HCT116 (cell line): Measurements from ENCODE around the gene VSIG10. TPM values are rescaled to one million over a fixed set of nuclear protein-coding genes. Genes with fewer than 3 reads are reported as not detected.

Experiments used
- ATAC-seq: fragments of 200-7000 bp; cut with Tn5 transposase; 2 replicates; pipeline ENCODE4 v1.9.1; 2020; ENCODE audit warnings: mild to moderate bottlenecking, moderate library complexity
- BruUV-seq: library from RNA; stranded (reverse); fragments of 400-500 nt; replicated peaks from 2 replicates; lab custom pipeline; 2021; lab: Mats Ljungman, UMichigan
- CTCF ChIA-PET: fragments of 300-600 bp; sonication (Branson Sonifier 250); formaldehyde crosslinking; loops from one replicate; lab custom pipeline; 2021; ENCODE audit warnings: antibody characterized with exemption; lab: Charles Lee
- POLR2A ChIA-PET: fragments of 300-600, 350-600 bp; sonication (Branson Sonifier 250); formaldehyde crosslinking; loops from one replicate; lab custom pipeline; 2021; ENCODE audit warnings: antibody characterized with exemption; lab: Charles Lee
- RAD21 ChIA-PET, 2 experiments: fragments of 300-600 bp; sonication (Branson Sonifier 250); formaldehyde crosslinking; loops; one replicate each; lab custom pipeline; 2023; ENCODE audit warnings: low total read pairs in 2 of 2; ENCODE audit not compliant: uncharacterized antibody in 2 of 2, unreplicated experiment in 2 of 2, low non-redundant PET in 1 of 2; lab: Charles Lee
- DNase-seq: peaks from one replicate; pipeline ENCODE4 v3.0.0-alpha.2; 2010; ENCODE audit warnings: low read depth, low spot score
- H2AFZ ChIP-seq: fragments of 200-600 bp; shearing (Covaris generic), sonication (generic); 2 replicates; pipeline ENCODE4 v1.6.1; 2017; ENCODE audit warnings: low read depth, mixed run types, mixed read lengths, antibody characterized with exemption, low read length; ENCODE audit not compliant: poor library complexity, severe bottlenecking
- H3K27ac ChIP-seq: 2 replicates; pipeline ENCODE4 v1.5.1; 2012; ENCODE audit warnings: low read depth, low read length
- H3K27me3 ChIP-seq: fragments of 200-600 bp; sonication (generic); 2 replicates; pipeline ENCODE4 v1.6.1; 2016; ENCODE audit warnings: mixed run types, low read length, mixed read lengths; ENCODE audit not compliant: insufficient read depth
- H3K36me3 ChIP-seq, 2 experiments: fragments of 200-500 bp in 1 of 2; fragments of 200-600 bp in 1 of 2; sonication (Bioruptor generic) in 1 of 2; sonication (generic) in 1 of 2; 2 replicates each; pipeline versions ENCODE4 v1.5.1 to v1.6.1; 2014 to 2016; ENCODE audit warnings: low read length in 2 of 2, inconsistent platforms in 1 of 2, mixed read lengths in 1 of 2, mixed run types in 1 of 2; ENCODE audit not compliant: insufficient read depth in 2 of 2, control insufficient read depth in 1 of 2
- H3K4me1 ChIP-seq, 2 experiments: fragments of 200-600 bp in 1 of 2; sonication (generic) in 1 of 2; 2 replicates each; pipeline versions ENCODE4 v1.5.1 to v1.6.1; 2012 to 2017; ENCODE audit warnings: low read length in 2 of 2, inconsistent platforms in 1 of 2, mild to moderate bottlenecking in 1 of 2, mixed read lengths in 1 of 2, mixed run types in 1 of 2, moderate library complexity in 1 of 2; ENCODE audit not compliant: insufficient read depth in 2 of 2, control insufficient read depth in 1 of 2
- H3K4me2 ChIP-seq: fragments of 200-600 bp; sonication (generic); 2 replicates; pipeline ENCODE4 v1.6.1; 2017; ENCODE audit warnings: mixed run types, low read length, mixed read lengths
- H3K4me3 ChIP-seq, 2 experiments: fragments of 200-600 bp in 1 of 2; sonication (generic) in 1 of 2; replicated peaks in 1 of 2; 2 replicates each; pipeline ENCODE4 v1.5.1; 2011 to 2016; ENCODE audit warnings: low read length in 2 of 2, control low read depth in 1 of 2, low read depth in 1 of 2, mild to moderate bottlenecking in 1 of 2, mixed read lengths in 1 of 2, mixed run types in 1 of 2
- H3K79me2 ChIP-seq: fragments of 200-600 bp; sonication (generic); 2 replicates; pipeline ENCODE4 v1.6.1; 2017; ENCODE audit warnings: mild to moderate bottlenecking, mixed run types, low read length, moderate library complexity, mixed read lengths; ENCODE audit not compliant: insufficient read depth
- H3K9ac ChIP-seq: fragments of 200-600 bp; sonication (generic); 2 replicates; pipeline ENCODE4 v1.6.1; 2016; ENCODE audit warnings: low read length, mixed read lengths
- H3K9me2 ChIP-seq: fragments of 200-600 bp; sonication (generic), shearing (Covaris generic); 2 replicates; pipeline ENCODE4 v1.6.1; 2017; ENCODE audit warnings: mixed run types, mild to moderate bottlenecking, moderate library complexity; ENCODE audit not compliant: insufficient read depth
- H3K9me3 ChIP-seq, 2 experiments: fragments of 200-500 bp in 1 of 2; fragments of 200-600 bp in 1 of 2; sonication (Bioruptor generic) in 1 of 2; sonication (generic) in 1 of 2; 2 replicates each; pipeline ENCODE4 v1.6.1; 2014 to 2017; ENCODE audit warnings: low read length in 2 of 2, mixed read lengths in 2 of 2, inconsistent platforms in 1 of 2, low read depth in 1 of 2, mild to moderate bottlenecking in 1 of 2, mixed run types in 1 of 2, moderate library complexity in 1 of 2; ENCODE audit not compliant: control insufficient read depth in 1 of 2, insufficient read depth in 1 of 2
- H4K20me1 ChIP-seq: fragments of 200-600 bp; sonication (generic), shearing (Covaris generic); 2 replicates; pipeline ENCODE4 v1.6.1; 2017; ENCODE audit warnings: mixed run types, mild to moderate bottlenecking, moderate library complexity; ENCODE audit not compliant: insufficient read depth
- CBX3 ChIP-seq: IDR thresholded peaks from 2 replicates; pipeline ENCODE4 v1.6.1; 2012; ENCODE audit warnings: low read depth
- EGR1 ChIP-seq: IDR thresholded peaks from 2 replicates; pipeline ENCODE4 v1.6.1; 2012; ENCODE audit warnings: low read depth
- EZH2 ChIP-seq: fragments of 200-600 bp; sonication (generic); IDR thresholded peaks from 2 replicates; pipeline ENCODE4 v1.6.1; 2017; ENCODE audit warnings: antibody characterized with exemption, mixed run types
- POLR2A ChIP-seq: IDR thresholded peaks from 2 replicates; pipeline ENCODE4 v1.7.0; 2011; ENCODE audit warnings: borderline replicate concordance; ENCODE audit not compliant: insufficient read depth, insufficient read length; ENCODE audit errors: extremely low read depth
- ZNF274 ChIP-seq: fragments of 200-500 bp; sonication (Bioruptor generic); IDR thresholded peaks from 2 replicates; pipeline ENCODE4 v1.6.1; 2014; ENCODE audit warnings: mild to moderate bottlenecking, low read depth, low read length, inconsistent platforms
- intact Hi-C: fragments of 100-400 bp; cut with micrococcal nuclease; formaldehyde crosslinking; loops from 2 replicates; pipeline ENCODE4 v1.10.0; 2022
- total RNA-seq: library from RNA; stranded (reverse); gene quantifications from one replicate; pipeline ENCODE4 v1.2.1, GENCODE V29; 2021; ENCODE audit not compliant: unreplicated experiment

Gene VSIG10
- total RNA-seq, 1 experiment from 2014 or later, result 42.6 TPM

DNA sequence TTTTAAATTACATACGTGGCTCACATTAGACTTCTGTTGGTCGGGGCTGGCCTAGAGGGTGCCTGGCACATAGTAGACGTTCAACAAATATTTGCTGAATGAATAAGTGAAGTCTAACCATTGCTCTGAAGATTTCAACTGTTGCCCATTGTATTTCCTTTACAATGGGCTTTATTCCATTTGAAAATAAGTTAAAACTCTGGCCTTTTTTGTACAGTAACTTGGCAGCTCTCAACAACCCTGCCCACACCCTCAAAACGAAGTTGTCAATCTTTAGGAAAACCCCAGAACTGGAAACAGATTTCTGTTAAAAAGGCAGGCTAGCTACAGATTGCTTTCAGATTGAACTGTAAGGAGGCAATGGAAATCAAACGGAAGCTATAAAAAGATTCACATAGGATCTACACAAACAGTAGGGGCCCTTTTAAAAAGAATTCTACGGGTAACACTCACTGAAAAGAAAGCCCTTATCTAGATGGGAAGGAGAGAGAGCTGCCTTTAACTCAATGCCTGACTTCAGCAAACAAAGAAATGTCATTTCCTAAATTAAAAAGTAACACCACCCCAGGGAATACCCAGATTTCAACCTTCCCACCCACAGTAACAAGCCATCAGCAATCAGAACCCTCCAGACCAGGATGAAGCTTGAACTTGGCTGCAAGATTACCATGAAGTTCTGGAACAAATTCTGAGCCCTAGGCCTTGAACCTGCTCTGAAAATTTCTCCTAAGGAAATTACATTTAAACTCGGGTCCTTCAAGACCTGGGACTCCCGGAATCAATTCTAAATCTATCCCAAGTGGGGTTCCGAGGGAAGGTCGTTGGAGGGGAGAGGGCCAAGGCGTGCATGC is 44.2 kb downstream of the VSIG10 start:
- peak overlapping the region; percentile 64 to 81 for H3K4me3 ChIP-seq
- ChIA-PET CTCF (no interaction called here), RAD21 (no interaction called here), POLR2A (no interaction called here)
- H4K20me1 ChIP-seq, result no peaks in the 10 kb centered on the region
- no peak for DNase-seq
- intact Hi-C loops, result loop anchor here (5.0 kb wide), 1 partner anchor 43 kb away; the partner anchor contains the start of gene VSIG10
- H3K9me2 ChIP-seq, result no peaks in the 10 kb centered on the region
- peak overlapping the region; percentile 84 for H3K9ac ChIP-seq
- peaks cover 31 to 55% of the 10 kb centered on the region in 2 experiments for H3K4me1 ChIP-seq
- peak overlapping the region; percentile 91 for H3K27ac ChIP-seq
- no peak for ATAC-seq
- TF ChIP-seq CBX3 (no peak), POLR2A (no peak)
- H3K36me3 ChIP-seq, result no peaks in the 10 kb centered on the region
- BruUV-seq, result TSS peak; percentile 47
- H3K27me3 ChIP-seq, result no peaks in the 10 kb centered on the region
- no peak overlapping the region for H2AFZ ChIP-seq
- H3K4me2 ChIP-seq, result peak overlapping the region; percentile 93
- peaks cover 38% of the 10 kb centered on the region for H3K79me2 ChIP-seq
- H3K9me3 ChIP-seq, result no peaks in the 10 kb centered on the region

DNA sequence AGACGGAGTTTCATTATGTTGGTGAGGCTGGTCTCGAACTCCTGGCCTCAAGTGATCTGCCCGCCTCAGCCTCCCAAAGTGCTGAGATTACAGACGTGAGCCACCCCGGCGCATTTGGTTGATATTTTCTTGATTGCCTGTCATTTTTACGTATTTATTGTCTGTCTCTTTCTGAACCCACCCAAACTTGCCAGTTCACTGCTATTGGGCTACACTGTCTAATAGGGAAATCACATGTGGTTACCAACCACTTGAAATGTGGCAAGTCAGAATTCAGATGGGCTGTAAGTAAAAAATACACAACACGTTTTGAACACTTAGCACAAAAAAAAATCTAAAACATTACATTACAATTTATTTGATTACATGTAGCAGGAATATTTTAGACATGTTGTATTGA is 44.9 kb downstream of the VSIG10 start:
- CTCF ChIA-PET, result no interaction called here
- H3K4me1 ChIP-seq, result peaks cover 28 to 60% of the 10 kb centered on the region in 2 experiments

More for the DNA sequence above, 44.9 kb downstream of the VSIG10 start:
- ChIA-PET POLR2A (no interaction called here), RAD21 (interaction anchor here in 1 of 2 experiments (0.7 kb wide), 1 partner anchor 164 kb away, joined by 3 read pairs; no protein-coding TSS in a partner anchor)
- H3K27me3 ChIP-seq, result no peaks in the 10 kb centered on the region
- H2AFZ ChIP-seq, result no peak overlapping the region
- peaks cover 38% of the 10 kb centered on the region for H3K79me2 ChIP-seq
- ATAC-seq (no peak), DNase-seq (no peak)
- no peaks in the 10 kb centered on the region for H4K20me1 ChIP-seq
- no peaks in the 10 kb centered on the region for H3K9me2 ChIP-seq
- 0 out of 2 replicates have a peak overlapping the region, but pooled peaks have one; percentile 84 for H3K9ac ChIP-seq
- H3K4me2 ChIP-seq, result peak overlapping the region; percentile 93; the same call in 1 of the 2 replicates
- intact Hi-C loops, result no loop called here
- BruUV-seq, result no TSS peak
- TF ChIP-seq EZH2 (no peak), ZNF274 (no peak), EGR1 (no peak)
- H3K27ac ChIP-seq, result no peak overlapping the region
- no peak overlapping the region for H3K4me3 ChIP-seq
- H3K36me3 ChIP-seq, result no peaks in the 10 kb centered on the region
- no peaks in the 10 kb centered on the region for H3K9me3 ChIP-seq
